Upper lobe of left lung (tissue), 4 donors: ENCODE measurements around the gene RSPRY1.
"Not testable (repeated sequence)": the region's sequence is repeated elsewhere in the genome, so short reads cannot be mapped to it uniquely, and the experiment has no call there.

Experiments
- EP300 ChIP-seq, 4 donors: sonication (generic); formaldehyde crosslinking; IDR thresholded peaks; one replicate each; pipeline ENCODE4 v1.5.1; 2017; ENCODE audit warnings: antibody characterized with exemption in 4 of 4, control low read depth in 2 of 4
- POLR2A ChIP-seq, 4 donors: fragments of 450-650 bp; IDR thresholded peaks; one replicate each; pipeline ENCODE4 v1.5.1; 2016 to 2017; ENCODE audit warnings: antibody characterized with exemption in 4 of 4, mild to moderate bottlenecking in 2 of 4
- POLR2AphosphoS5 ChIP-seq, 2 donors: sonication (generic); formaldehyde crosslinking; IDR thresholded peaks; one replicate each; pipeline ENCODE4 v1.5.1; 2017; ENCODE audit warnings: antibody characterized with exemption in 2 of 2
- TF ChIP-seq, protein P1 (sequence below), 6 experiments: fragments of 450-650 bp in 4 of 6; fragments of 200-600 bp in 2 of 6; sonication (generic) in 2 of 6; IDR thresholded peaks; one replicate each; pipeline ENCODE4 v1.5.1; 2016 to 2019; ENCODE audit warnings: antibody characterized with exemption in 6 of 6

- TF ChIP-seq, protein P1, sequence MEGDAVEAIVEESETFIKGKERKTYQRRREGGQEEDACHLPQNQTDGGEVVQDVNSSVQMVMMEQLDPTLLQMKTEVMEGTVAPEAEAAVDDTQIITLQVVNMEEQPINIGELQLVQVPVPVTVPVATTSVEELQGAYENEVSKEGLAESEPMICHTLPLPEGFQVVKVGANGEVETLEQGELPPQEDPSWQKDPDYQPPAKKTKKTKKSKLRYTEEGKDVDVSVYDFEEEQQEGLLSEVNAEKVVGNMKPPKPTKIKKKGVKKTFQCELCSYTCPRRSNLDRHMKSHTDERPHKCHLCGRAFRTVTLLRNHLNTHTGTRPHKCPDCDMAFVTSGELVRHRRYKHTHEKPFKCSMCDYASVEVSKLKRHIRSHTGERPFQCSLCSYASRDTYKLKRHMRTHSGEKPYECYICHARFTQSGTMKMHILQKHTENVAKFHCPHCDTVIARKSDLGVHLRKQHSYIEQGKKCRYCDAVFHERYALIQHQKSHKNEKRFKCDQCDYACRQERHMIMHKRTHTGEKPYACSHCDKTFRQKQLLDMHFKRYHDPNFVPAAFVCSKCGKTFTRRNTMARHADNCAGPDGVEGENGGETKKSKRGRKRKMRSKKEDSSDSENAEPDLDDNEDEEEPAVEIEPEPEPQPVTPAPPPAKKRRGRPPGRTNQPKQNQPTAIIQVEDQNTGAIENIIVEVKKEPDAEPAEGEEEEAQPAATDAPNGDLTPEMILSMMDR (IDR thresholded peaks at IDR 0.05) = not testable (repeated sequence)
- not testable (repeated sequence) for TF ChIP-seq POLR2A, EP300, POLR2AphosphoS5 (IDR thresholded peaks at IDR 0.05)
Observed at GRCh38 chr16:57275946-57276345, 89.8 kb downstream of the RSPRY1 start.
